ENCODE measurements around the gene ANXA2. TPM values are rescaled to one million over a fixed set of nuclear protein-coding genes. Genes with fewer than 3 reads are reported as not detected.
A peak's percentile ranks its signal among the peaks of the same experiment; 100 is the strongest.
"Not testable (repeated sequence)": the region's sequence is repeated elsewhere in the genome, so short reads cannot be mapped to it uniquely, and the experiment has no call there.

The ANXA2 gene
- total RNA-seq, 2 experiments from 2014 or later, result 65.9 to 80.2 TPM

- ATAC-seq (peak; percentile 49), DNase-seq (peak; percentile 26)
- intact Hi-C loops (cut with DNase I, micrococcal nuclease), result no loop called here
- no peak overlapping the region for H3K4me3 Mint-ChIP-seq
- no peaks in the 10 kb centered on the region for H3K27me3 Mint-ChIP-seq
- H3K36me3 Mint-ChIP-seq (ENCODE audit: low read depth), result peaks cover 21% of the 10 kb centered on the region
- ChIA-PET CTCF (interaction anchor here (0.8 kb wide), 1 partner anchor 24 kb away, joined by 3 read pairs; no protein-coding TSS in a partner anchor), POLR2A (no interaction called here)
- H3K9me3 Mint-ChIP-seq (ENCODE audit: low read depth), result no peaks in the 10 kb centered on the region
- peaks cover 18% of the 10 kb centered on the region for H3K4me1 Mint-ChIP-seq
- peak overlapping the region; percentile 66 for H3K27ac Mint-ChIP-seq
Measured at GRCh38 chr15:60423537-60423936, 25.8 kb upstream of the ANXA2 start.

GRCh38 chr15:60421544-60421943, 23.8 kb upstream of the ANXA2 start:
- POLR2A ChIA-PET, result interaction anchor here (0.6 to 0.7 kb wide), 2 partner anchors 9 to 11 kb away, joined by 5 to 6 read pairs; no protein-coding TSS in a partner anchor
- CTCF ChIA-PET, result interaction anchor here (0.7 kb wide), 1 partner anchor 15 kb away, joined by 4 read pairs; no protein-coding TSS in a partner anchor
- Mint-ChIP-seq H3K9me3 (ENCODE audit: low read depth) (no peaks in the 10 kb centered on the region), H3K4me3 (no peak overlapping the region), H3K4me1 (peaks cover 11% of the 10 kb centered on the region), H3K27me3 (no peaks in the 10 kb centered on the region), H3K36me3 (ENCODE audit: low read depth) (peaks cover 15% of the 10 kb centered on the region), H3K27ac (no peak overlapping the region)
- DNase-seq, result no peak
- ATAC-seq, result no peak
- intact Hi-C loops (cut with DNase I, micrococcal nuclease), result no loop called here

GRCh38 chr15:60420203-60420716, 22.5 kb upstream of the ANXA2 start:
- Mint-ChIP-seq H3K9me3 (ENCODE audit: low read depth) (no peaks in the 10 kb centered on the region), H3K4me3 (no peak overlapping the region), H3K27me3 (no peaks in the 10 kb centered on the region), H3K36me3 (ENCODE audit: low read depth) (peaks cover 15% of the 10 kb centered on the region), H3K27ac (no peak overlapping the region), H3K4me1 (peaks cover 11% of the 10 kb centered on the region)
- DNase-seq (no peak), ATAC-seq (no peak)
- ChIA-PET POLR2A (no interaction called here), CTCF (interaction anchor here (0.6 to 0.9 kb wide), 3 partner anchors 8 to 94 kb away, joined by 3 to 4 read pairs (median 3); no protein-coding TSS in a partner anchor)
- intact Hi-C loops (cut with DNase I, micrococcal nuclease), result no loop called here

- H3K4me3 Mint-ChIP-seq, result no peak overlapping the region
- peaks cover 11% of the 10 kb centered on the region for H3K4me1 Mint-ChIP-seq
- intact Hi-C loops (cut with DNase I, micrococcal nuclease), result no loop called here
- POLR2A ChIA-PET, result no interaction called here
- H3K9me3 Mint-ChIP-seq (ENCODE audit: low read depth), result no peaks in the 10 kb centered on the region
- CTCF ChIA-PET, result interaction anchor here (0.6 to 0.9 kb wide), 4 partner anchors 9 to 93 kb away, joined by 3 to 4 read pairs (median 3); no protein-coding TSS in a partner anchor
- H3K36me3 Mint-ChIP-seq (ENCODE audit: low read depth), result peaks cover 15% of the 10 kb centered on the region
- H3K27me3 Mint-ChIP-seq, result no peaks in the 10 kb centered on the region
- ATAC-seq (no peak), DNase-seq (no peak)
- H3K27ac Mint-ChIP-seq, result no peak overlapping the region
Measured at GRCh38 chr15:60419753-60420152, 22.0 kb upstream of the ANXA2 start.

GRCh38 chr15:60418096-60418495, 20.3 kb upstream of the ANXA2 start:
- ChIA-PET CTCF (interaction anchor here (0.6 to 1.0 kb wide), 3 partner anchors 55 to 498 kb away, joined by 3 to 4 read pairs (median 3); no protein-coding TSS in a partner anchor), POLR2A (no interaction called here)
- H3K27ac Mint-ChIP-seq, result no peak overlapping the region
- no peaks in the 10 kb centered on the region for H3K27me3 Mint-ChIP-seq
- no peak for ATAC-seq
- intact Hi-C loops (cut with DNase I, micrococcal nuclease), result no loop called here
- peaks cover 6% of the 10 kb centered on the region for H3K36me3 Mint-ChIP-seq (ENCODE audit: low read depth)
- H3K9me3 Mint-ChIP-seq (ENCODE audit: low read depth), result no peaks in the 10 kb centered on the region
- no peak overlapping the region for H3K4me3 Mint-ChIP-seq
- H3K4me1 Mint-ChIP-seq, result no peaks in the 10 kb centered on the region
- no peak for DNase-seq

- ChIA-PET CTCF (no interaction called here), POLR2A (no interaction called here)
- Mint-ChIP-seq H3K4me3 (no peak overlapping the region), H3K9me3 (ENCODE audit: low read depth) (no peaks in the 10 kb centered on the region), H3K4me1 (no peaks in the 10 kb centered on the region), H3K27me3 (no peaks in the 10 kb centered on the region), H3K27ac (no peak overlapping the region), H3K36me3 (ENCODE audit: low read depth) (peaks cover 3% of the 10 kb centered on the region)
- ATAC-seq (no peak), DNase-seq (no peak)
- intact Hi-C loops (cut with DNase I, micrococcal nuclease), result no loop called here
Measured at GRCh38 chr15:60417112-60417511, 19.3 kb upstream of the ANXA2 start.

- intact Hi-C loops (cut with DNase I, micrococcal nuclease), result no loop called here
- DNase-seq (no peak), ATAC-seq (no peak)
- Mint-ChIP-seq H3K36me3 (ENCODE audit: low read depth) (peaks cover 3% of the 10 kb centered on the region), H3K27me3 (no peaks in the 10 kb centered on the region), H3K4me3 (no peak overlapping the region), H3K27ac (no peak overlapping the region), H3K4me1 (no peaks in the 10 kb centered on the region), H3K9me3 (ENCODE audit: low read depth) (no peaks in the 10 kb centered on the region)
- CTCF ChIA-PET, result no interaction called here
- POLR2A ChIA-PET, result no interaction called here
Measured at GRCh38 chr15:60416484-60416883, 18.7 kb upstream of the ANXA2 start.

- intact Hi-C loops (cut with DNase I, micrococcal nuclease), result no loop called here
- CTCF ChIA-PET, result no interaction called here
Measured at GRCh38 chr15:60414016-60414682, 16.4 kb upstream of the ANXA2 start.

GRCh38 chr15:60413231-60413824, 15.5 kb upstream of the ANXA2 start:
- Mint-ChIP-seq H3K4me3 (no peak overlapping the region), H3K4me1 (peaks cover 7% of the 10 kb centered on the region), H3K36me3 (ENCODE audit: low read depth) (no peaks in the 10 kb centered on the region), H3K27ac (no peak overlapping the region), H3K9me3 (ENCODE audit: low read depth) (no peaks in the 10 kb centered on the region), H3K27me3 (no peaks in the 10 kb centered on the region)
- ChIA-PET CTCF (interaction anchor here (0.5 kb wide), 1 partner anchor 233 kb away, joined by 3 read pairs; no protein-coding TSS in a partner anchor), POLR2A (interaction anchor here (0.5 to 0.6 kb wide), 2 partner anchors 8 to 128 kb away, joined by 3 to 6 read pairs; no protein-coding TSS in a partner anchor)
- no peak for ATAC-seq
- DNase-seq, result no peak
- intact Hi-C loops (cut with DNase I, micrococcal nuclease), result no loop called here

More at GRCh38 chr15:60414016-60414682, 16.4 kb upstream of the ANXA2 start:
- H3K27me3 Mint-ChIP-seq, result no peaks in the 10 kb centered on the region
- POLR2A ChIA-PET, result interaction anchor here (0.5 kb wide), 1 partner anchor 127 kb away, joined by 3 read pairs; no protein-coding TSS in a partner anchor
- no peak for DNase-seq
- no peak overlapping the region for H3K27ac Mint-ChIP-seq
- peaks cover 1% of the 10 kb centered on the region for H3K36me3 Mint-ChIP-seq (ENCODE audit: low read depth)
- peaks cover 1% of the 10 kb centered on the region for H3K4me1 Mint-ChIP-seq
- no peak overlapping the region for H3K4me3 Mint-ChIP-seq
- no peaks in the 10 kb centered on the region for H3K9me3 Mint-ChIP-seq (ENCODE audit: low read depth)
- ATAC-seq, result no peak

GRCh38 chr15:60412807-60413206, 15.0 kb upstream of the ANXA2 start:
- H3K4me1 Mint-ChIP-seq; H3K36me3 Mint-ChIP-seq (ENCODE audit: low read depth); H3K4me3 Mint-ChIP-seq; ATAC-seq; H3K9me3 Mint-ChIP-seq (ENCODE audit: low read depth); intact Hi-C loops (cut with DNase I, micrococcal nuclease); H3K27me3 Mint-ChIP-seq; H3K27ac Mint-ChIP-seq; DNase-seq; CTCF ChIA-PET: not testable (repeated sequence)
- POLR2A ChIA-PET, result interaction anchor here (0.6 kb wide), 1 partner anchor 9 kb away, joined by 6 read pairs; no protein-coding TSS in a partner anchor

GRCh38 chr15:60411774-60412425, 14.1 kb upstream of the ANXA2 start:
- CTCF ChIA-PET, result interaction anchor here (0.9 kb wide), 1 partner anchor 11 kb away, joined by 3 read pairs; no protein-coding TSS in a partner anchor
- H3K4me3 Mint-ChIP-seq, result no peak overlapping the region
- no peaks in the 10 kb centered on the region for H3K9me3 Mint-ChIP-seq (ENCODE audit: low read depth)
- POLR2A ChIA-PET, result no interaction called here
- DNase-seq, result no peak
- no peaks in the 10 kb centered on the region for H3K27me3 Mint-ChIP-seq
- no peak overlapping the region for H3K27ac Mint-ChIP-seq
- peaks cover 9% of the 10 kb centered on the region for H3K4me1 Mint-ChIP-seq
- H3K36me3 Mint-ChIP-seq (ENCODE audit: low read depth), result no peaks in the 10 kb centered on the region
- intact Hi-C loops (cut with DNase I, micrococcal nuclease), result no loop called here
- ATAC-seq, result no peak

Measured in activated CD4-positive, alpha-beta T cell treated with anti-CD3 and anti-CD28 coated beads for 36 hours (primary cell).